Right renal cortex interstitium (tissue), 3 donors: ENCODE data around the gene HHATL. TPM values are rescaled to one million over a fixed set of nuclear protein-coding genes. Genes with fewer than 3 reads are reported as not detected.

ENCODE experiments used
- DNase-seq, 3 donors: peaks; one replicate each; pipeline ENCODE4 v3.0.0-alpha.2; 2013; ENCODE audit warnings: low read depth in 3 of 3, low spot score in 2 of 3
- polyA plus RNA-seq, 3 donors: library from polyadenylated mRNA; unstranded; fragments of 120-200 nt; gene quantifications; one replicate each; pipeline ENCODE4 v1.2.1, GENCODE V29; 2013; ENCODE audit not compliant: insufficient read length in 3 of 3

HHATL gene
- polyA plus RNA-seq, 3 donors: 0.28 to 0.82 (median 0.35) TPM

DNA sequence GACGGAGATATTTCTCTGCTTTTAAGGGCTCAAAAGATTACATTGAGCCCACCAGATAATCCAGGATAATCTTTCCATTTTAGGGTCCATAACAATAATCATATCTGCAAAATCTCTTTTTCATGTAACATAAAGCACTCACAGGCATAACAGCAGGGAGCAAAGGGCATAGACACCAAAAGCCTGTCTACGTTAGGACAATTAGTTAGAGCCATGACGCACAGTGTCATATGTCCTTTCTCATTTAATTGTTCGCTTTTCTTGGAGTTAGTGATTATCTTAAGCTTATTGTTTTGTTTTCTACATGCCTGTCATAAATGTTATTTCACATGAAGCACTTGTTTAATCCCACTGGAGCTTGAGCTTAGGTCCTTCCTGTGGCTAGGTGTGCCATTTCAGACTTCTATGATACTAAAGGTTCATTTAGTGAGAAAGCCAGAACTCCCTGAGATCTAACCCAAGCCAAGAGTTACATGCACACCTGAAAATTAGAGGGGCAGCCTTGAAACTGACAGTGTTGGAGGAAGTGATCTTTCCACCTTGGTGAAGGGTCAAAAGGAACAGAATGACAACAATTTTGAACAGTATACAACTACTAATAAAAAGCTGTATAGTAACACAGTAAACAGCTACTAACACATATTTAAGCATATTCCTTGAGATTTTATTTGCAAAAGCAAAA is 11.7 kb upstream of the HHATL start:
- no peak for DNase-seq

DNA sequence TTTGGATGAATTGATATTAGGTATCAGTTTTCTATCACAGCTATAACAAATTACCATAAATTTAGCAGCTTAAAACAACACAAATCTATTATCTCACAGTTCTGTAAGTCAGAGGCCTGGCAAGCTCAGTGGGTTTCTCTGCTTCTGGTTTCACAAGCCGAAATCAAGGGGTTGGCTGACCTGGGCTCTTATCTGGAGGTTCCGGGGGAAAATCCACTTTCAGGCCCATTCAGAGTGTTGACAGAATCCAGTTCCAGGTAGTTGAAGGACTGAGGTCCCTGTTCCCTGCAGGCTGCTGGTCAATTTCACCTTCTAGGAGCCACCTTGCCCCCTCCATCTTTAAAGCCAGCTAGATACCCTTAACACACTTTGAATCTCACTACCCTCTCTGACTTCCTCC is 11.1 kb upstream of the HHATL start:
- DNase-seq: no peak

DNA sequence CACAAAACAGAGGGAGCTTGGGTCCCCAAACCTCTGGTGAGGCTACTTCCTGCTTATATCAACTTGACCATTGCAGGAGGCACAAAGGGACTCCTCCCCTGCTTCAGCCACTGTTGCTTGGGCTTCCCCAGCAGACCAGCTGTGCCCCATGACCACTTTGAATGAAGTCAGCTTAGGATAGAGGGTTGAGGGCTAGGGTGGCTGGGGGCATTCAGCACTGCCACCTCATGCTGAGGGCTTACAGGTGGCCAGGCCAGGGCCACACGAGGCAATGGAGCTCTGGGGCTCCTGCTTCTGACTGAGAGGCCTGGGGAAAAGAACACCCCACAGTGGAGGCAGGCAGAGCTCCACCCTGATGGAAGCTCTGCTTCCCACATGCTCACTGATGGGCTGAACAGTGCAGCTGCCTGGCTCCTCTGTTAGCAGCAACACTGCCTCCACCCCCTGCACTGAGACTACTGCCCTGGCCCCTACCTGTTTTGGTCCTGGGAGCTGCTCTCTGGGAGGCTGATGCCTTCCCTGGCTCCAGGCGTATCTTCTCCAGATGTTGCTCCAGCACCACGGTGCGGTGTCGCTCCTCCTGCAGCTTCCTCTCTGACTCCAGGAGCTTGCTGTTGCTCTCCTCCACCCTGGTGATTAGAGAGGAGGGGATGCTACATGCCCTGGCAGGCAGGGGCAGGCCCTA is 10.2 kb upstream of the HHATL start:
- no peak for DNase-seq

DNA sequence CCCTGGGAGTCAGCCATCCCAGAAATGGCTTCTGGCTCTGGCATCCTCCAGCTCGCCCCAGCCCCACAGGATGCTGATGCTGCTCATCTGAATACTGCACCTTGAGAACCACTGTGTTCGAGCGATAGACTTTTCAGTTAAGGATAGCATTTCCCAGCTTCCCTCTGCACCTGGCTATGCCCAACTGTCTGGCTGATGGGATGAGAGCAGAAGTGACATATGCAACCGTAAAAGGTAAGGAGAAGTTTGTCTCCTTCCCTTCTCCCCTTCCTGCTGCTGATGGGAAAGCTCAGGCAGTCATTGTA is 9.7 kb upstream of the HHATL start:
- DNase-seq: no peak

DNA sequence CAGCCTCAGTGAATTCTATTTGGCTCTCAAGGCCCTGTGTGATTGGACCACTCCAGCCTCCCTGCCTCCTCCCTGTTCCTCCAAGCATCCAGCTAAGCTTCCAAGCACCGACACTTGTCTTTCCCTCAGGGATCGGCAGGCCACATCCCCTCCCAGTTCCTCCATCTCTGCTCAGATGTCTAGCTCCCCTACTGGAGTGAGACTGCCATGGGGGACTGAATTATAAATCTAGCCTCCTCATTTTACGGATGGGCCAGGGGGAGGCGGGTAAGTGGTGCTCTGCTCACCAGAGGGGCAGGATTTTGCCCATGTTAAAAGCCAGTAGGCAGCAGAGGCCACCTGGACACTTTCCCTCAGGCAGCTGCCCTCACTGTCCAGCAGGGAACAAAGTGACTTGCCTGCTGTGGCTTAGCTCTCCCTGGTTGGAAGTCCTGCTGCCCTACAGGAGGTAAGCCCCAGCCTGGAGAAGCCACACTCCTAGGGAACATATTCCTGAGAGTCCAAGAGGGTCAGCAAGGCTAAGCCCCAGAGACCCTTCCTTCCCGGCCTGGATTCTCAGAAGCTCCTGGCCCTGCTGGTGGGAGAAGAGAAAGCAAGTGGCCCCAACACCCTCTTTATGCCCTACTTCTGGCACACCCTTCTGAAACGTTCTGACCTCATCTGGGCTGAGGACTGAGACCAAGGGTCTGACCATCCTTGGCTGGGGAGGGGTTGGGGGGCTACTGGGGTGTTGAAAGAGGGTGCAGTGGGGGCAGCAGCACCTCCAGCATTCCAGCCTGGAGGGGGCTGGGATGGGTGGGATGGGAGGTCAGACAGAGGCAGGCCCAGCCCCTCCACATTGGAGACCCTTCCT is 9.1 kb upstream of the HHATL start:
- DNase-seq: no peak

DNA sequence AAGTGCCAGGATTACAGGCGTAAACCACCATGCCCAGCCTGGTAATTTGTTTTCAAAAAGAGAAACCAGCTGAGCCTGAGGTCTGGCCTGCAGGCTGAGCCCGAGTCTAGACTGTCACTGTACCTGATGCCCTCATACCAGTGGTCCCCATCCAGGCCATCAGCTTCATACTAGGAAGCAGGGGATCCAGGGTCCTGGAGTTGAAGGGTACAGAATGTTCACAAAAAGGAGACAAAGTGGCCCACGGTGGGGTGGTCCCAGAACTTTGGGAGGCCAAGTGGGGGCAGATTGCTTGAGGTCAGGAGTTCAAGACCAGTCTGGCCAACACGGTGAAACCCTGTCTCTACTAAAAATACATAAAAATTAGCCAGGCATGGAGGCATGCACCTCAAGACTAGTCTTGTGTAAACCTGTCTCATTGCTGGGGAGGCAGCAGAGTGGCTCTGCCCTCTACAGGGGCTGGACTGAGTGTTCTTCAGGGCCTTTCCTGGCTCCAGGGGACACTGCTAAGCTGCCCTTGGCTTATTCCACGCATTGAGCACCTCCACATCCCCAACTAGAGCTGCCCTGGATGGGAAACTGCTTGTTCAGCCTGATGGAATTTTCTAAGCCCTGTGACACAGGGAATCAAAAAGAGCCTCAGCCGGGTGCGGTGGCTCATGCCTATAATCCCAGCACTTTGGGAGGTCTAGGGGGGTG is 7.9 kb upstream of the HHATL start:
- DNase-seq: no peak

DNA sequence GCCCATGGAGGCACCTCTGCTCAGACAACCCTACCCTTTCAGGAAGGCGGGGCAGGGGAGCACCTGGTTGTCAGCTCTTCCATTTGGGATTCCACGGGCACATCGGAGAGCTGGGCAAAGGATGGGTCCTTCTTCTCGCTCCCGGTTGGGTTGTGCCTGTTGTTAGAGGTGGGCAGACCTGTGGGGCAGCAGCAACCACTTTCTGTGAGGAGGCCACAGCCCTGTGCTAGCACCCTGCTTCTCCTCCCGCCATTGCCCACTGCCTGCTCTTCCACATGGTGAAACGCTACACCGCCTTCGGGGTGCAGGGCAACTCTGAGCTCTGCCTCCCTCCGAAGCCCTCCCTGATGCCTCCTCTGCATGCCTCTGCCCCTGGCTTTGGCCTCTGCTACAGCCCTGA is 7.0 kb upstream of the HHATL start:
- DNase-seq: no peak

DNA sequence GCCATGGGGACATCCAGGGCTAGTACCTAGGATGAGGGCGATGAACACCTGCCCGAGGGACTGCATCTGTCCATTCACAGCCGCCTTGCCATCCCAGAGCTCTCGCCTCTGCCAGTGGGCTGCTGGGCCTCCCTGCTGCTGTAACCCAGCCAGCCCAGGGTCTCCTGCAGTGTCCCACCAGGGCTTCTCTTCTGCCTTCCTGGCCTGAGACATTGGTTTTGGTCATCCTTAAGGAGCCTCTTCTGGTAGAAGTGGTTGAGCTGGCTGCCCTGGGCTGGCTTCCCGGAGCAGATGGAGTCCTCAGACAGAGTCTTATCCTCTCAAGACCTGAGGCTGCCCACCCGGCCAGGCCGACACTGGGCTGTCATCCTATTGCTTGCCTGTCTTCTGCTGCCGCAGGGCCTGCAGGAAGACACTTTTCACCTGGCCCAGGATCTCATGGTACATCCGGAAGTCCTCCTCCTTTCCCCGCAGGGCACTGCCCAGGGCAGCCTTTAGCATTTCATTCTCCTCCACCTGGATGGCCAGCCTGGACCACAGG is 6.1 kb upstream of the HHATL start:
- no peak for DNase-seq

DNA sequence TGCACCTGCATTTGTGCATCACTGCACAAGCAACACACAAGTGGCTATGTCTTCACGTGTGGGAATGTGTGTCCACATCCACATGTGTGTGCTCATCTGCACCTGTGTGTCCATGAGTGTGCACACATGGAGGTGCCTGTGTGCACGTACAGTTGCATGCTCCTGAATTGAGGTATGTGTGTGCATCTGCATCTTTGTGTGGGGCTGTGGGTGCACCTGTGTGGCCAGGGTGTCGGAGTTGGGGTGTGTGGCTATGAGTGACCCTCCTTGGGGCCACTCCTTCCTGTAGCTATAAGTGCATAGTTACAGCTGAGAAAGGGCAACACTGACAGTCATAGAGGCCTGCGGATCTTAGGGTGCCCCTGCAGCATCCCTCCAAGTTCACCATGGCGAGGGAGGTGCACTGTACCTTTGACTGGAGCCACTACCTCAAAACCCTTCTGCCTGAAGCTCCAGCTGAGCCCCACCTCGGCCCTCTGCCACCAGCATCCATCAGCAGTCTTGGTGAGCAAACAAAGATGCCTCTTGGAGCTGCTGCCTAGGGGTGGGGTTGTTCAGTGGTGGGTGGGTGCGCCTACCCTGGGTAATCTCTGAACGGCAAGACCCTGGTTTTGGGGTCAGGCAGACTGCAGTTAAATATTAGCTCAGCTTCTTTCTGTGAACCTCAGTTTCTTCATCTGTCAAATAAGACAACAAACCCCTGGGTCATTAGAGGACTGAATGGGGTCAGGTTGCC is 5.2 kb upstream of the HHATL start:
- no peak for DNase-seq

DNA sequence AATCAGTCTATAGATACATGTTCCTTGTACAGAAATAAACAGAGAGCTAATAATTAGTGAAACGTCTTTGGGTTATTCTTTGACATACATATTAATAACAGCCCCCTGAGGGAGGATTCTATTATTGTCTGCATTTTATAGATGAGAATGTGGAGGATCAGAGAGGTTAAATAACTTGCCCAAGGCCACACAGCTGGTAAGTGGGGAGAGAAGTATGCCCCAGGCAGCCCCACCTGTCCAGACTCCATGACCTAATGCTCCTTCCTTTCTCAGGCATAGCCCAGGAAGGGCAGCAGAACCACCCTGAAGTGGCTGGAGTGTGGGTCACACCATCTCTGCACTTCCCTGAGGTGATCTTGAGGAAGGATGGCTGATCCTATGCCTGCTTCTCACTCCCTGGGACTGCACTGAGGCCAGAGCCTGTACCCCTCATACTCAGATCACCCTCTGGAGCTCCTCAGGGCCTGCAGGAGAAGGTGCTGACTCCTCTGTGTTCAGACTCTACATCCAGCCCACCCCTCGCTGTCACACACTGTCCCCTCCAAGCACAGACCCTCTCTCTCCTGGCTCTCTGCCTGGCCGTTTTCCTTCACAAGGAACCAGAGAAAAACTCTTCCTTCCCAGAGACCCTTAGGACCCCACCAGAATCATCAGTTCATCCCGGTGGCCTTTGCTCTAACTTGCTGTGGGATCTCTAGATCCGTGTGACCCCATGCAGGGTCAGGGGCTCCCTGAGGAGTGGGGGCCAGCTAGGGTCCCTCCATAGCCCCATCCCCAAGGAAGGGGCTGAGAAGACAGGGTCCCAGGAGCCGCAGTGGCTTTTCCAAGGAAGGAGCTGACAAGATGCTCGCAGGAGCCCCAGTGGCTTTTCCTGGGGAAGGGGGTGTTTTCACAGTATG is 4.4 kb upstream of the HHATL start:
- DNase-seq: no peak

DNA sequence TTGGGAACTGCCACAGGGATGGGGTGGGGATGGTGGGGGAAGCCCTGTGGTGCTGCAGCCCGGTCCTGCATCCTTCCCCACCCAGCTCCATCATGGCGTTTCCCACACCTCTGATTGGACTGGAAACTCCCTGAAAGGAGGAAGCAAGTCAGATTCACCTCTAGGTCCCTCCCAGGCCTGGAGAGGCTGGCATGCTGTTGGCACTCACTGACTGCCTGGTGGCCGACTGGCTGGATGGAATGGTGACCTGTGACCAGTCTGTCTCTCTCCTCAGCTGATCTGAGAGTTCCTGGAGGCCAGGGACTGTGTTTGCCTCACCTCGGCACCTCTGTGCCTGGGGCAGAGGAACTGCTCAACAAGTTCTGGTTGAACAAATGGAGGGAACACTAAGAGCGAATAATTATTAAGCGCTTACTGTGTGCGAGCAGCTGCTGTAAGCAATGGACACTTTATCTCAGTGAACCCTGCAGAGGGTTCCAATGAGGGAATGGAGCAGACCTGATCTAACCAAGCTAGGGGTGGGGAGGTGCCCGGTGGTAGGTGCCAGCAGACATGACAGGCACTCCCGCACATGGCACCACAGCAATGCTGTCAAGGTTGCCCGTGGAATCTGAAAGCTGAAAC is 3.5 kb upstream of the HHATL start:
- DNase-seq: no peak

DNA sequence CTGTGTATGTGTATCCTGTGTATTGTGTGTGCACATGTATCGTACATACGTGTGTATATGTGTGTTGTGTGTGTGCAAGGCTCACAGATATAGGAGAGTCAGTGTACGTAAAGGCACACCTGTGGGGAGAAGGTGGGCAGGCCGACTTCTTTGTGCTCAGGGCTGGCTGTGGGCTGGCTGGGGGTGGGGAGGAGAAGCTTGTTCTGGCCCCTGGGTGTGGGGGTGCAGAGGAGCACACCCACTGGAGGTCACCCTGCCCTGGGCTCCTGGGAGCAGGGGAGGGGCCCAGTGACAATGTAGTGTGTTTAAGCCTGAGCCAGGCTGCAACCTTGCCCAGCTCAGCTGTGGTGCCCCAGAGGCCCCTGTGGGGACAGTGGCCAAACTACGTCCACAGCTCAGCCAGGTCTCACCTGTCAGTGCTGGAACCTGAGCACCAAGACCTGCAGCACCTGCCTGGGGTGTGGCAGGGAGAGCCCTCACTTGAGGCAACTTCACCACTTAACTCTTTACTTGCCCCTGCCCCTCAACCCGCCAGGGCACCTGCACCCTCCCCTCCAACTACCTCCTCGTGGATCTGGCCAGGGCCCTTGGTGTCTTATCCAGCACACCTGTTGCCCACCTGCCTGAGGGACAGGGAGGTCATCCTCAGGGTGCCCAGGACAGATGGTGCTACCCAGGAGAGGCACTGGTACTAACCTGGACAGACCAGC is 2.6 kb upstream of the HHATL start:
- no peak for DNase-seq

DNA sequence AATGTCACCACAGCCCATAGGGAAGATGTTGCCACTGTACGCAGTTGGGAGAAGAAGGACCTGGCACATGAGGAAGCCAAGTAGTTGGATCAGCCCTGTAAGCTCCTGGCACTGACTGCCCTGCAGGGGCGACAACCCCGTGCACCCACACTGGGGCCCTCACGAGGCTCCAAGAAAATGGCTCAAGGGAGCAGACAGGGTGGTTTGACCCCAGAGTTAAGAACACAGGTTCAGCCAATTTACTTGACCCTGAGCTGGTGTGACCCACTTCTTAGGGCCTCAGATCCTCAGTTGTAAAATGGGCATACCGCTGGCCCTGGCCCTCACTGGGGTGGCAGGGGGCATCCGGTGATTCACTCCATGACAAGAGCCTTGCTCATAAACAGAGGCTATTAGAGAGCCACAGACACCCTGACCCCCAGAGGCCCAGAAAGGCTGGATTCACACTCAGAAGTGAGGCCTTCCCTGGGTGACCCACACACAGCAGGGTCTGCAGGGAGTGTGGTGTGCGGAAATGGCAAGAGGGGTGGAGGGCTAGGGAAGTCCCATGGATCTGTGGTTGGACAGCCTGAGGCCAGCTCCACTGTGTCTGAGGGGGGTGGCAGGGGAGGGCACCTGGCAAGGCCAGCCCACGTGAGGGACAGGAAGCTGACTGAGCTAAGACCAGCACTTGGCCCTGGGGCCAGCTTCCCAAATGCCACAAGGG is 1.7 kb upstream of the HHATL start:
- no peak for DNase-seq

DNA sequence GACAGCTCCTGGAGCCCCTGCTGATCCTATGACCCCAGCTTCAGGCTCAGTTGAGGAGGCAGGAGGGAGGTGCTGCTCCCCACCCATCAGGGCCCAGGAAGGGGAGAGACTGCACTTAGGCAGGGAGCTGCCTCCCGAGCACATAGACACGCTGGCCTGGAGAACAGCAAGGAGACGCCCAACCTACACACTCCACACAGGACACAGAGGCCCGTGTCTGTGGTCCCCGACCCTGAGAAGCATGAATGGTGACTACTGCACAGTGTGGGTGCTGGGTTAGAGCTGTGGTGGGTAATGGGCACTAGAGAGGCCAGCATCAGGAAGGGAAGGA is 1.1 kb upstream of the HHATL start:
- no peak for DNase-seq

DNA sequence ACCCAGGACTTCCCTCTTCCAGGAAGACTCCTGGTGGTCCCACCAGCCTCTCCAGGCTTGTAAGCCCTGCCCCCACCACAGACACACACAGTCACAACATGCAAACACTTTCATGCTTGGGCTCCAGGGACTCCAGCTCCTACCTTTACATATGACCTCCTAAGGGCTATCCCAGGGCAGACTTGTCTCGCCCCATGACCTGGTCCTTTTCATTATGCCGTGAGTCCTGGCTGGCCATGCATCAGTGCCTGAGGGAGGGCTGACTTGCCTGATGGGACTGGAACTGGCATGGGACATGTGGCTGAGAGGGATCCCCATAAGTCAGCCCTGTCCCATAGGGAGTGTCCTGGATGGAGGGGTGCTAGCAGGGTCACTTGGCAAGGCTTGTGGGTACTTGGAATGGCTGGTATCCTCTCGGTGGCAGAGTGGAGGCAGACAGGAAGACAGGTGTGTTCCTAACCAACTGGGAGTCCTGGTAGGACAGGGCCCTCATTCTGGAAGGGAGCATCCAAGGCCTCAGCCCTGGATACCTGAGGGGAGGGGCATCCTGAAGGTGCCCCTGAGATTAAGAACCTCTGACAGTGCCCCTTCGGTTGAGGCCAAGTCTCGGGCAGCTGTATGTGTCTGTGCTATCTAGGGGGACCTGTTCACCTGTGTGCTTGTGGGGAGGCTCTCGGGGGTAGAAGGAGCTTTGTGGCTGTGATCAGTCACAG is 540 bp upstream of the HHATL start:
- no peak for DNase-seq

DNA sequence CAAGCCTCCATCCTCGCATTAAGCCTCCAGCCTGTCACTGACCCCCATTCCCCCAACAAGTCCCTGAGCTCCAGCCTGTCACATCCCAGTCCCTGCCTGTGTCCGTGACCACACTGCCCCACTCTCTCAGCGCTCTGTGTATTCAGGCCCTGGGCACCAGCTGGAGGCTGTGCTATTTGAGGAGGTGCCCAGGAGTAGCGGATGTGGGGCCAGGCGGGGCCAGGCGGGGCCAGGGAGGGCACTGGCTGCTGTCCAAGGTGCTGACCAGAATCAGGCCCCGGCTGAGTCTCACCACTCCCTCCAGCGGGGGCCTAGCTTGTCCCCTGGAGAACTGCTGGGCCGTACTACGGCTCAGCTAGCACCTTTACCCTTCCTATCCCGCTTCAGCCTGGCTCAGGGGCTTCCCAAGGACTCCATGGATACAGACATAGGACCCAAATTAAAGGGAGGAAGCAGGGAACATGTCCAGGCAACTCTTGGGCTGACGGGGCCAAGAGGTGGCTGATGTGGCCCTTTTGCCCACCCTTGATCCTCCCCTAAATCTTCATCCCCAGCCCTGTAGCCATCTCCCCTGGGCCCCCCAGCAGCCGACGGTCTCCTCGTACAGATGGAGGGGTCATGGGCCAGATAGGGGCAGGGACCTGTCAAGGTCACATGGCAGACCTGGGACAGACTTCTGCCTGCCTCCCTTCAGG is 1.1 kb downstream of the HHATL start:
- DNase-seq: peak; percentile 12 to 63 (median 41)
